Frontal cortex (tissue), 4 donors: ENCODE data around the gene FNDC7. TPM values are rescaled to one million over a fixed set of nuclear protein-coding genes. Genes with fewer than 3 reads are reported as not detected.
"Not testable (repeated sequence)": the region's sequence is repeated elsewhere in the genome, so short reads cannot be mapped to it uniquely, and the experiment has no call there.

Experiments
- DNase-seq, 2 donors: peaks; one replicate each; pipeline ENCODE4 v3.0.0; 2012; ENCODE audit warnings: low spot score in 2 of 2
- FAIRE-seq: peaks from 2 replicates; lab custom pipeline; 2012; peaks lifted over from hg19 to GRCh38; lab: Jason Lieb, UNC
- total RNA-seq: library from RNA; depleted of rRNA; stranded (reverse); fragments of >200 nt; gene quantifications from one replicate; pipeline ENCODE4 v1.2.3, GENCODE V29; 2014
- donor health status: control.
- donor health status: control.
- donor health status: control.

Gene FNDC7
- total RNA-seq, 1 donor from 2014 or later: under 0.01 TPM

DNA sequence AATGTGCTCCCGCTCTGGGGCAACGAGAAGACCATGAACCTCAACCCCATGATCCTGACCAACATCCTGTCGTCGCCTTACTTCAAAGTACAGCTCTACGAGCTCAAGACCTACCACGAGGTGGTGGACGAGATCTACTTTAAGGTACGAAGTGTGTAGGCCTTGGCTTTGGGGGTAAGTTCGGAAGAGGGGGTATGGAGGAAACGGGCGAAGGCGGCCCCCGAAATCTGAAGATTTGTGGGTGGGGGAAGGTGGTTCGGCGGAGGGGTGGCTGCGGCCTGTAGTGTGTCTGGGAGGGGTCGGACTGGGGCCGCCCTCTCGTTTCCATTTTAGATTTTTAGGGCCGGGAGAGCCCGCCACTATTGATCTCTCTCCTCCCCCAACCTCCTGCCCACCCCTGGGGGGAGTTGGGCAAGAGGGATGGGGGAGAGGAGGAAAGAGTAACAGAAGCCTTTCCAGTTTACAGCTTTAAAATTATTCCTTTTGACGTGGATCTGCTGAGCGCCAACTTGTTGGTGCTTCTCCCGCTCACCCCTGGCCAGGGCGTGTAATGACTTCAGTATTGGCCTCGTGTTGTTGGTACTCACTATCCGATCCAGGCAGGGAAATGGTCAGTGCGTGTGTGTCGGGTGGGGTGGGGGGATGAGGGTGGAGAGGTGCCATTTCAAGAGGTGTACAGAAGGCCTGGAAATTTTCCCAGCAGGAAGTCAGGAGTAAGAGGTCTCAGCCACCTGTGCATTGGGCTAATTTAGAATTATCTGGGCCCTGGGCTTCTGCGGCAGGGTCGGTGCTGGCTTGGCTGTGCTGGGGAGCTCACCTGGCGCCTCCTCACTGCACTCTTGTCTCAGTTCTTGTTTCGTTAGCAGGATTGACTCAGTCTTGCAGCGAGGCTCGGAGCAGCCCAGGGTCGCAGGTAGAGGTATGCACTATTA is 19.7 kb upstream of the FNDC7 start:
- DNase-seq (peak; percentile 44 to 49), FAIRE-seq (no peak)

DNA sequence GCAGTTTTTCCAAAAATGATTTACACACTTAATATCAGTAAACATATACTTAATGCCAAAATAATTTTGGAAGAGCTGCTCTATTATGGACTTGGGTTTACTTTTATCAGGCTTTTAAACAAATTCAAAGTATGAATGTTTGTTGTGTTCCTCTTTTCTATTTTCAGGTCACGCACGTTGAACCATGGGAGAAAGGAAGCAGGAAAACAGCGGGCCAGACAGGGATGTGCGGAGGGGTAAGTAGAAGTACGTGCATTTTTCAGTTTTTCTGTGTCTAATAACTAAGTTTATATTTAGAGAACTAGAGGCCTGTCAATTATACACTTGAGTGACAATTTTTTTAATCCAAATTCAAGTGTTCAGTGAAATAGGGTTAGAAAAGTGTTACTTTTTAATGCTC is 17.2 kb upstream of the FNDC7 start:
- FAIRE-seq (no peak), DNase-seq (no peak)

DNA sequence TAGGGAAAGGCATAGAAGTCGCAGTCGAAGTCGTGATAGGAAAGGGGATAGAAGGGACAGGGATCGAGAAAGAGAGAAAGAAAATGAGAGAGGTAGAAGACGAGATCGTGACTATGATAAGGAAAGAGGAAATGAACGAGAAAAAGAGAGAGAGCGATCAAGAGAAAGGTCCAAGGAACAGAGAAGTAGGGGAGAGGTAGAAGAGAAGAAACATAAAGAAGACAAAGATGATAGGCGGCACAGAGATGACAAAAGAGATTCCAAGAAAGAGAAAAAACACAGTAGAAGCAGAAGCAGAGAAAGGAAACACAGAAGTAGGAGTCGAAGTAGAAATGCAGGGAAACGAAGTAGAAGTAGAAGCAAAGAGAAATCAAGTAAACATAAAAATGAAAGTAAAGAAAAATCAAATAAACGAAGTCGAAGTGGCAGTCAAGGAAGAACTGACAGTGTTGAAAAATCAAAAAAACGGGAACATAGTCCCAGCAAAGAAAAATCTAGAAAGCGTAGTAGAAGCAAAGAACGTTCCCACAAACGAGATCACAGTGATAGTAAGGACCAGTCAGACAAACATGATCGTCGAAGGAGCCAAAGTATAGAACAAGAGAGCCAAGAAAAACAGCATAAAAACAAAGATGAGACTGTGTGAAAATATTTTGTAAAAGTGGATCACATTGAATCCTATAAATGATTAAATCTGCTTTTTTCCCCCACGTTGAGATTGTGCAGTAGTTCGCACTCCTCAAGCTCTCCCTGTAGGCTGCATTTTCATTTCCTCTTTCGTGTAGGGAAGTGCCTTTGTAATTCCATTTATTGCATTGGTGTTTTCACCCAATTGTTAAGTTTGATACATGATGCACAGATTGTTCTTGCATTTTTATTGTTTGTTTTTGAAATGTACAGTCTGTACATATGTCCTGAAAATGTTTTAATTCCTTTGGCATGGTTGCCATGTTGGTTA is 13.1 kb upstream of the FNDC7 start:
- DNase-seq: no peak
- FAIRE-seq: no peak

DNA sequence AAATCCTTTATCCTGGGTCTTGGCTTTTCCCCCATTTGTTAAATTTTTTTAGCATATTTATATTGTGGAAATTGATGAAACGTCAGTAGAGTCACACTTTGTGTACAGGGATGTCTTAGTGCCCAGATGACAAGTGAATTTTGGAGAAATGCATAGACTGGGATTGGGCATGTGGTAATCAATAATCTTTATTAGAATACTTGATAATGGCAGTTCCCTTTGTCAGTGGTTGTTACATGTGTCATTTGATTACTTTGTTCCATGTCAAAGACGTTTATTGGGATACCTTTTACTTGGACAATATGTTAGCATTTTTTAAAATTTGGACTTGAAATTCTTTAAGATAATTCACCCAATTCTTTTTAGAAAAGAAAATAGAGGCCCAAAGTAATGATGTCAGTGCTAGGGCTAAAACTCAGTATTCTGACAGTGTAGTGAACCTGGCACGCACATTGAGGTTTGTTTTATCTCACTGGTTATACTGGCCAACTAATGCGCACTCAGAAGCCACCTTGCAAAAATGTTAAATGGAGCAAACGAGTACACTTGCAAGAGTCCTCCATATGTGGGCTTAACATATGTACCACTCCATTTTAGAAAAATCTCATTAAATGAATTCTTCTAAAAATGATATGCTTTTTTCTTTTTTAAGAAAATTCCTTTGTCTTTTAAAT is 11.4 kb upstream of the FNDC7 start:
- no peak for FAIRE-seq
- no peak for DNase-seq

- not testable (repeated sequence) for FAIRE-seq, DNase-seq
Measured at GRCh38 chr1:108702109-108702508, 10.6 kb upstream of the FNDC7 start.

DNA sequence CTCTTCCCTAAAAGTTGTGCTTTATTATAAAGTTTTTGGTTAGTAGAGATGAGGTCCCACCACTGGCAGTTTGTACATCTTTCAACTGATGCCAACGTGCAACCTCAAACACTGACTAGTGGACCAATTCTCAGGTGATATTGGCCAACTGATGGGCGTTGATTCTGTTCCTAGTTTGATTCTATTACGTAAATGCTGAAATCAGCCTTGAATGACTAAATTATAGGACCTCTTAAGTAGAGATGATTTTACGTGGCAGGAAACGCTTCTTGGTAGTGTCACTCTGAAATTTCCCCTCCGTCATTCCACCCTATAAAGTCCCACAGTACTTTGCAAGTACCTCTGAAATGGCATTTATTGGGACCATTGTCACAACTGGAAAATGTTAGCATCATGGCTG is 8.8 kb upstream of the FNDC7 start:
- DNase-seq (no peak), FAIRE-seq (no peak)

DNA sequence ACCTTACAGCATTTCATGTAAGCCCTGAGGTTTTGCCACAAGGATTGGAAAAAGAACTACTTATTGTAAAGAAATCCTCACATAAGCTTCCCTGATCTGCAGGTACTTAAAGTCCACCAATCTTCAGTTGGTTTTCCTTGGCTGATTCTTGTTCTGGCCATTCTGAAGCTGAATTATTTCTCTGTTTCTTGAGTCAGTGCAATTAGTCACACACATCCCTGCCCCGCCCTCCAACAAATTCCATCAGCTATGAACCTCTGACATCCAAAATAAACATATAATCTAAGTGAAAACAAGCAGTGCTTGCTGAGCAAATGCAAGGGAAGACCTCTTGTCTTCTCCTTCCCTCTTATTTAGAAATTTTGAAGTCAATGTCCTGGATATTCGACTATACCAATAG is 8.2 kb upstream of the FNDC7 start:
- no peak for DNase-seq
- FAIRE-seq: no peak

DNA sequence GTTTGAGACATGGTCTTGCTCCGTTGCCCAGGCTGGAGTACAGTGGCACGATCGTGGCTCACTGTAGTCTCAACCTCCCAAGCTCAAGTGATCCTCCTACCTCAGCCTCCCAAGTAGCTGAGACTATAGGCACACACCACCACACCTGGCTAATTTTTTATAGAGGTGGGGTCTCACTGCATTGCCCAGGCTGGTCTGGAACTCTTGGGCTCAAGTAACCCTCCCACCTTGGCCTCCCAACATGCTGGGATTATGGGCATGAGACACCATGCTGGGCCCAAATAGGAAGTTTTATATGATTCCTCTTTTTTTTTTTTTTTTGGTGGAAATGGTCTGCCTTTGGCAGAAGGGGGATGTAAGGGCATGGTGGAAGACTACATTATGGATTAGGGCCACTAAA is 6.1 kb upstream of the FNDC7 start:
- no peak for FAIRE-seq
- DNase-seq: no peak

- no peak for DNase-seq
- no peak for FAIRE-seq
Measured at GRCh38 chr1:108708691-108709660, 3.7 kb upstream of the FNDC7 start.

GRCh38 chr1:108715932-108716331 is 3.2 kb downstream of the FNDC7 start:
- FAIRE-seq (no peak), DNase-seq (no peak)

DNA sequence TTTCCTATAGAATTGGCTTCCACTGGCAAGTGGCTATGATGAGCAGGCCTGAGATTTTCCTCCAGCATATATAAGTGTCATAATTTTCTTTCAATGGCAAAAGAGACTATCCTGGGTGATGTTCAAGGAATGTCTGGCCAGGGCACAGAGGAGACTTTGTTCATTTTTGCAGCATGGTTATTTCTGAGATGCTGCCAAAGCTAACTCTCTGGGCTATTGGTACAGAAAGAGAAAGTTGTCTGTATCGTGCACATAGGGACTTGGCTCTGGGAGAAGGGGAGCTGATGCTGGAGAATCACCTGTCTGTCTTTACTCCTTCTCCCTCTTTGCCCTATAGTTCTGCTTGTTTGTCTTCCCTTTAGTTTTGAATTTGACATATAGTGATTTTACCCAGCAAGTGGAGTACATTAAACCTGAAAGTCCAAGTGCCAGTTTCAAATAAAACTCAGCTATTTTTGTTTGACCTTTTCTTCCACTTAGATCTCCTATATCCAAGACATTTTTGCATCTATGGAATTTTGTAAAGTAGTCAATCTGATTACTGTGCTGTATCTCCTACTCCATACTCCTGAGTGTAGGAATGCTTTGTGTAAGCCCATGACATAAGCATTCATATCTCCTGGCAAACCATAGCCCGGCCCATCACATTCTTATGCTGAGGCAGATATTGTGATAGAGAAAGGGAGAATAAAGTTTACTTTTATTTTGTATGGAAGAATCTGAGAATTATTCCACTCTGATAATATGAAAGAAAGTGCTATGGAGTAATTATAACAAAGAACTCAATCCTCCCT is 3.9 kb downstream of the FNDC7 start:
- DNase-seq: no peak
- no peak for FAIRE-seq

GRCh38 chr1:108717774-108718316 is 5.1 kb downstream of the FNDC7 start:
- FAIRE-seq (no peak), DNase-seq (no peak)

DNA sequence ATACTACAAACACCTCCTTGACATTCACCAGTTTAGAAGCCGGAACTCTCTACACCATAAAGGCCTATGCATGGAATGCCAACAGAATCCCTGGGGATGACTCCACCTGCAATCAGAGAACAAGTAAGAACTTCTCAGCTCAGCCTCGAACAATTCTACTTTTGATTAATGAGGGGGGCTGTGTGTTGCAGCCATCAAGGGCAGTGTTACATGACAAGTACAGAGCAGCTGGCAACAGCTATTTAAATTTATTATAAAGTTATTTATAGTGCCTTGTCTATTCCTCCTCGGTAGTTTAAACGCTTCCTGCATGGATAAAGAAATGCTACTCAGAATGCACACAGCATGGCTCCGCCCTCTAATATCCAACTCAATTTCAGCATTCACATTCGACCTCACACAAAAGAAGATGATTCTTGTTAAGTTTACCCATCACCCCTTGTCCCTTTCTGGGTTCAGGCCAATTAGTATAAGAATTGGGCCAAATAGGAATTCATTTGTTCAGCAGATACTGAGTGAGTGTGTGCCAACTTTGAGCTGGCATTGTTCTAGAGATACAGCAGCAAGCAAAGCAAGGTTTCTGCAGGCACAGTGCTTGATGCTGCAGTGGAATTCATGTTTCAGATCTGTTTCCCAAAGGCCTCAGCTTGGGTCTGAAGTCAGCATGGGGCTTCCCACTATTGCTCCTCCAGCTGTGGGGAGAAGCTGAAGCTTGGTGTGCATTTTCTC is 6.4 kb downstream of the FNDC7 start:
- no peak for DNase-seq
- FAIRE-seq: no peak

DNA sequence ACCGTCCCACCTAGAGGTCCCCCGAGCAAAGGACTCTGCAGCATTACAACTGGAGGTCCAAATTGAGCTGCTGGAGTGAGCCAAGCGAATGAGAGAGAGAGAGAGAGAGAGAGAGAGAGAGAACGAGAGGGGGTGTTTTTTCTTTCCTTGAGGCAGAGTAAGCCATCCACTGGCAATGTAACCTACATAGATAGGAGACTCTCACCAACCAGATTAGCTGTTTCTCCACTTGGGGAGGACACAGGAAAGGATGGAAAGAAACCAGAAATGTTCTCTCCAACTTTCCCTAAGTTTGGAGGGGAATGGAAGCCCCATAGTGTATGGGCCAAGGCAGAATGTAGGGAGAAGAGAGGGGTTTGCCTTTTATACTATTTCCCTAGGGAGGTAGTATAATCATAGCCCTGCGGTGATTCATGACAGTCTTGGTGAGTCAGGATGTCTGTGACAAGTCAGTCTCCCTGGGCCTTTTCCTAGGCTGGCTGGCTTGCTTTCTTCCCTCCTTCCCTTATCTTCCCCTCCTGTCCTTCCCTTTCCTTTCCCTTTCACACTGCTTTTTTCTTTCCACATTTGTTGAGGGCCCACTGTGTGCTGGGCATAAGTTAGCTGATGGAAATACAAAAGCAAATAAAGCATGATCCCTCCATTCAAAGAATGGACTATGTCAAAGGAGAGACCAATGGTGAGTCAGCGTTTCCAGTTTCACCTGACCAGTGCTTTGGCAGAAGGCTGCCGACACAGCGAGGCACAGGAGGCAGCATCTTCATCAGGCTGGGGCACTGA is 7.1 kb downstream of the FNDC7 start:
- no peak for FAIRE-seq

DNA sequence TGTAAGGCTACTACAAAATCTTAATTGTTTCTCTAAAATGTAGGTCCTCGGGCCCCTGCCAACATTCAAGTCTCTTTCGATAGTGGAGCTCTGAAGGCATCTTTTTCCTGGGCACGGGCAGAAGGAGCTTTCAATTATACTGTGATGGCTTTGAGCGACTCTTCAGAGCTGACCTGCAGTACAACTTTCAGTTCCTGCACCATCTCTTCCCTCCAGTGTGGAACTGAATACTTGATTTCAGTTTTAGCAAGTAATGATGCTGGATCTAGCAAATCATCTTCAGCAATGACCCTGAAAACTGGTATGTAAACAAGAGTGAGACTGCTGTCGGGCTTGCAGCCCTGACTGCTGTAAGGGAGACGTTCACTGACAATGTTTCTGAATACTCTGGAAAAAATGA is 9.6 kb downstream of the FNDC7 start:
- no peak for DNase-seq
- no peak for FAIRE-seq

More for the DNA sequence above, 7.1 kb downstream of the FNDC7 start:
- no peak for DNase-seq

DNA sequence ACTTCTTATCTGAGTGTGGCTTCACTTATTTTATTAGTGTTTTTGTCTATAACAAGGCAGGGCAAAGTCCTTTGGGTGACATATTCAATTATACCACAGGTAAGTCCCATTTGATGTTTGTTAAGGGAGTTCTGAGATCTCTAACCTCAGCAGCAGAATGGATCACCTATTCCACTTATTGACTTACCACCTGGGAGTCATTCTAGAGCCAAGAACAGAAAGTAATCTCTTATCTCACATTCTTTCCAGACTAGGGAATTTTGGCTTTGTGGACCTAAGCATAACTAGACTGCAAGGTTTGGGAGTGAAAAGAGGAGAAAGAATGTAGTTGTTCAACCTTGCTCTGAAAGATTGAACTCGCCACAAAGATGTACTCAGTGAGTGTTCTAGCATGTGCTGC is 13.2 kb downstream of the FNDC7 start:
- FAIRE-seq: no peak
- DNase-seq: no peak
